ENCODE measurements around the gene SLC35F3.

- no peak for TF ChIP-seq RFX5 (IDR thresholded peaks at IDR 0.05; ENCODE audit: low read depth, low read length)
- no peak for TF ChIP-seq NFE2L1 (tag; IDR thresholded peaks at IDR 0.05; ENCODE audit: borderline replicate concordance, low read depth)
- no peak for TF ChIP-seq ZNF217 (CRISPR knock-in tag; IDR thresholded peaks at IDR 0.05)
- TF ChIP-seq POLR2A (conservative IDR thresholded peaks at IDR 0.05), result no peak
These were observed 353.6 kb downstream of the SLC35F3 start for GRCh38 chr1:234258071-234258470.

Data from K562 (cell line).